GM21619 (cell line): ENCODE results near the gene IL1F10.
A peak's percentile ranks its signal among the peaks of the same experiment; 100 is the strongest.
"Not testable (repeated sequence)": the region's sequence is repeated elsewhere in the genome, so short reads cannot be mapped to it uniquely, and the experiment has no call there.

Experiments
- ATAC-seq: cut with Tn5 transposase; IDR thresholded peaks from one replicate; pipeline ENCODE4 v1.9.1; 2021; ENCODE audit not compliant: unreplicated experiment

IL1F10 gene

GRCh38 chr2:113080134-113080533 is 12.4 kb downstream of the IL1F10 start:
- no peak for ATAC-seq

- ATAC-seq, result no peak
Measured at GRCh38 chr2:113081488-113082210, 13.9 kb downstream of the IL1F10 start.

- no peak for ATAC-seq
Measured at GRCh38 chr2:113083296-113083695, 15.5 kb downstream of the IL1F10 start.

- no peak for ATAC-seq
Measured at GRCh38 chr2:113084249-113085000, 16.7 kb downstream of the IL1F10 start.

- no peak for ATAC-seq
Measured at GRCh38 chr2:113085542-113085941, 17.8 kb downstream of the IL1F10 start.

GRCh38 chr2:113088213-113088992 is 20.6 kb downstream of the IL1F10 start:
- ATAC-seq, result no peak

GRCh38 chr2:113089916-113090315 is 22.1 kb downstream of the IL1F10 start:
- no peak for ATAC-seq

- no peak for ATAC-seq
Measured at GRCh38 chr2:113091231-113091896, 23.6 kb downstream of the IL1F10 start.

GRCh38 chr2:113092864-113093612 is 25.3 kb downstream of the IL1F10 start:
- ATAC-seq, result no peak

GRCh38 chr2:113093613-113093977 is 25.8 kb downstream of the IL1F10 start:
- no peak for ATAC-seq

GRCh38 chr2:113096306-113096705 is 28.5 kb downstream of the IL1F10 start:
- ATAC-seq, result not testable (repeated sequence)

GRCh38 chr2:113096842-113097618 is 29.3 kb downstream of the IL1F10 start:
- ATAC-seq, result not testable (repeated sequence)

GRCh38 chr2:113098041-113098440 is 30.3 kb downstream of the IL1F10 start:
- peak; percentile 56 for ATAC-seq

- no peak for ATAC-seq
Measured at GRCh38 chr2:113098532-113098931, 30.8 kb downstream of the IL1F10 start.

GRCh38 chr2:113102133-113102532 is 34.4 kb downstream of the IL1F10 start:
- no peak for ATAC-seq

GRCh38 chr2:113103277-113103676 is 35.5 kb downstream of the IL1F10 start:
- no peak for ATAC-seq

GRCh38 chr2:113104054-113104611 is 36.4 kb downstream of the IL1F10 start:
- no peak for ATAC-seq

GRCh38 chr2:113105047-113105785 is 37.4 kb downstream of the IL1F10 start:
- ATAC-seq, result no peak

GRCh38 chr2:113111121-113111520 is 43.4 kb downstream of the IL1F10 start:
- no peak for ATAC-seq
